Measurements from ENCODE around the gene ATP4B.

Gene ATP4B

DNA sequence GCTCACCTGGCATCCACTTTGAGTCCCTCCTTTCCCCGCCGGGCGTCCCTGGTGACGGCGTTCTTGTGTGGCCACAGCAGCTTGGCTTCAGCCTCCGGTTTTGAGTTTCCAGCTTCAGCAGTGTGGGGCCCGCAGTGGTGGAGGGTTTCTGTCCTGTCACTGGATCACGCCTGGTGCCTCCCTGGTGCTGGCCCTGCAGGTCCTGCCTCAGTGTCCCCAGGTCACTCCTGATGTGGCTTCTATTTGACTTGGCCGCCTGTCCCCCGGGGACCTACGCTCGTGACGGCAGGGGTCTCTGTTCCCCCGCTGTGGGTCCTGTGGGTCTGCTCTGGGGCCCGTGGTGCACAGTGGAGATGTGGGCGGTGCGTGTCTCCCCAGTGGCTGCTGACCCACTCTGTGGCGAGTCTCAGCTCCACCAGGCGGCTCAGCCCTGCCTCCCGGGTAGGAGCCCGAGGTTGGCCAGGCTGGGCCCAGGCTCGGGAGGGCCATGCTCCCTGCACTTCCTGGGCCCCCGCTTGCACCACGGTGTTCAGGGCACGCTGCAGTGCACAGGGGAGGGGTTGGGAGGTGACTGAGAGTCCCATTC is 1.9 kb downstream of the ATP4B start:
- DNase-seq, result no peak

DNA sequence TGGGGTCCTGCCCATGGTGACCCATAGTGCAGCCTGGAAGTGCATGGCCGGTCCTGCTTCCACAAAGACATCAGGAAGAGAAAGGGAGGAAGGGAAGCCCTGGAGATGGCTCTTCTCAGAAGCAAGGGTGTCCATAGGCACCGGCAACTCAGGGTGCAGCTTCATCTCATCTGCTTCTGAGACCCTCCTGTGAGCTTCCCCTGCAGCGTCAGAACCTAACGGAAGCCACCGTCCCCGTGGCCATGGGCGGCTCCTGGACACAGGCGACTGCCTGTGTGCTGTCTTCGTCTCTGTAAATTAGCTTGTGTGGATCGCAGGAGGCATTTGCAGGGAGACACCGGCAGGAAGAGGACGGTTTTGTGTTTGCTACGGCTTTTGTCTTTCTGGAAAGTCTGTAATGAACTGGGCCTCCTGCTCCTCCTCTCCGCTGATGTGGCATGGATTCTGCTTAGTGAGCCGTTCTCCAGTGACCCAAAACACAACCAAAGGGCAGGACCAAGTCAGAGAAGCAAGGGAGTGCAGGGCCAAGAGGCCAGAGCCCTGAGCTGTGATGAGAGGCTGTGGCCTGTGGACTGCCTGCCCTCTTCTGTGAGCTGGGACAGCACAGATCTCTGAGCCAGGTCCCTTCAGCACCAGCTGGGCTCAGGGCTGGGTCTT is 2.5 kb downstream of the ATP4B start:
- no peak for DNase-seq

DNA sequence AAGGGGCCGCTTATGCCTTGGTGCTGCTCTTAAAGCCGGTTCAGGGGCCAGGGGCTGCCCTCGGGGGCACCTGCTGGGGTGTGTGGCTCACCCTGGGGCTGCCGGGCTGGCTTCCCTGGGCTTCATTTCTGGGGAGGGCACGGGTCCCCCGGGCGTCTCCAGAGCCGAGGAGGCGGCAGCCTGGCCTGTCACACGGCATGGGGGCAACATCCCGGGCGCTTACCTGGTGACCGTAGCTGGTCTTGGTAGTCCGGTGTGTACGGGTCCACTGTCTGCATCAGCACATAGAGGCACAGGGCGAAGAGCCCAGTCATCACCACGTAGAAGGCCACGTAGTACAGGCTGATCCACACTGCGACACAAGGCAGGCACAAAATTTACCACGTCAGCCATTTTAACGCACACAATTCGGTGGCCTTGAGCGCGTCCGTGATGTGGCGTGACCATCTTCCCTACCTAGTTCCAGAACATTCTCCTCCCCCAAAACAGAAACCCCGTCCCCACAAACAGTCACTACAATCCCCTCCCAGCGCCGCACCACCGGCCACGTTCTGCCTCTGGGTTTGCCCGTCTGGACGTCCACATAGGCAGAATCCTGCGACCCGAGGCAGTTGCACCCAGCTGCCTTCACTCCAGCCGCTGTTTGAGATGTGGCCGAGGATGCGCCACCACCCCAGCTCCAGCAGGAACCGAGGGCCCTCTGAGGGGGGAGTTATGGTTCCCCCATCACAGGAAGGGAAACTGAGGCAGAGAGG is 3.2 kb downstream of the ATP4B start:
- DNase-seq, result no peak

DNA sequence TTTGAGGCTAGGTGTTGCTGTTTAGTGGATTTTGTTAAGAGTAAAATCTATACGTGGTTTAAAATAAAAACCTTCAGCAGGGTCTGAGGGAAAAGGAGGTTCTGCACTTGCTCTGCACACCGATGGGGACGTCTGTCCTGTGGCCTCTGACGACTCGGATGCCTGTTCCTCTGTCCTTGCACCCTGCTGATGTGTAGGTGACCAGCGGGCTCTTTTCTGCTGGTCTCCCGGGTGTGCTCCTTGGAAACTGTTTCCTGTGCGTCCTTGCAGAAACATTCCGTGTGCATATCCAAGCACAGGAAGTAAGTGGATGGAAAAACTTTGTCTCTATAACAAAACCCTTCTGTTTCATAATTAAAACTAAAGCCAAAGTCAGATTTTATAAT is 3.8 kb downstream of the ATP4B start:
- no peak for DNase-seq

DNA sequence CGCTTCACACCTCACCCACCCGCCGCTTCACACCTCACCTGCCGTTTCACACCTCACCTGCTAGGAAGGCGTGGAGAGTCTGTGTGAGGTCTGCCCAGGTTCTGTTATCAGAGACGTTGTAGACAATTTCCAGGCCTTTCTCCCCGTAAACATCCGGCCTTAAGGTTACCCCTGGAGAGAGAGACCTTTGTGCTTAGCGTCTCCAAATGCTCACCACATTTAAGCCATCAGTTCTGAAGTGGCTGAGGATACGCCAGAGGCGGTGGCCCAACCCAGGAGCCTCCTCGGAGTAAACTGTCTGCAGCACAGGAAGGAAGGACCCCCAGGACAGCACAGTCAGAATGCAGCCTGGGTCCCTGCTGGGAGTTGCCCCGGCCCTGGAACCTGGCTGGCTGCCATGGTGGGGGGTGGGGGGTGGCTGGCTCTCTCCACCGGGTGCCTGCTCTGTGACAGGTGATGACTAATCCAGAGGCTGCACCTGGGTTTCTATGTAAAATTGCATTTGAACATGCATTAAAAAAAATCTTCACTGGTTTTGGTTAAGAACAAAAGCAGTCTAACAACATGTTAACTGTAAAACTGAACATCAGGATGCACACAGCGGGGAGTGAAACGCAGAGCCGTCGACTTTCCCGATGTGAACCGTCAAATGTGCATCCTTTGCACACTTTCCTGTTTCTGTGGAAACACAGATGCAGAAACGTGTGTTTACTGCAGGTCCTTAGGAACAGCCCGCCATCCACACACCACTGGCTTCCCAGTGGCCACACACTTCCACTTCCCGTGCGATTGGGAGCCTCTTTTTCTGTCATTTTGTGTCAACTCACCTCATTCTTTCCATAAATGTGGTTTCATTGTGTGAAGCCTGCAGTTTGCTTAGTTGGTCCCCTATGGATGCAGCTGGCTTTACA is 4.5 kb downstream of the ATP4B start:
- DNase-seq, result no peak

DNA sequence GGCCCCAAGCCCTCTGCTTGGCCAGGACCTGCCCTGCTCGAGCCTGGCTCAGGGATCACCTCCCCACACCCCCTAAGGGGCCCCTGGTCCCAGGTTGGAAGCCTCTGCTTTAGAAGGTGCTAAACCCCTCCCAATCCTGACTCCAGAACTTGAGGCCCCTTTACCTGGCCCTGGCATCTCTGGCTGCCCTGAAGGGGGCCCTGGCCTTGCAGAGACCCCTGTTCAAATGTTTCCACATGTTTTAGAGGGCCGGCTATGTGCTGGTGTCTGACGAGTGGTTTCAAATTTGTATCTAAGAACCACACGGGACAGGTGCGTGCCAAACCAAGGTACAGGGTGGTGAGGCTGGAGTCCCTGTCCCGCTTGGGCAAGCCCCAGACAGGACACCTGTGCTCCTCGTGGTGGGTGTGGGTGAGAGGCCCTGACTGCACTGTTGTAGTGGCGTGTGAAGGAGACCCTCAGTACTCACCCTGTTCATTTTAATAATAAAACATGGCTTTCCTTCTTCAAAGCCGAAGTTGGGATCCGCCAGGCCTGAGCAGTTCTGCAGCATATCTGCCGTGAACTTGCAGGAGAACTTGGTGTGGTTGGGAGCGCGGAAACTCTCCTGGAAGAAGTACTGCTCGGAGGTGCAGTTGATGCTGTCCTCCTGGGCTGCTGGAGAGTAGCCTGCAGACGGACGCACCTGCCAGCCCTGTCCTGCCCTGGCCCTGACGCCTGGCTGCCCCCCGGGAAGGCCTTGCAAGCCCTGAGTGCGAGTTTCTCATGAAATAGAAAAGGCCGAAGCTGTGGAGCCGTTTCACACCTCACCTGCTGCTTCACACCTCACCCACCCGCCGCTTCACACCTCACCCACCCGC is 5.4 kb downstream of the ATP4B start:
- no peak for DNase-seq

DNA sequence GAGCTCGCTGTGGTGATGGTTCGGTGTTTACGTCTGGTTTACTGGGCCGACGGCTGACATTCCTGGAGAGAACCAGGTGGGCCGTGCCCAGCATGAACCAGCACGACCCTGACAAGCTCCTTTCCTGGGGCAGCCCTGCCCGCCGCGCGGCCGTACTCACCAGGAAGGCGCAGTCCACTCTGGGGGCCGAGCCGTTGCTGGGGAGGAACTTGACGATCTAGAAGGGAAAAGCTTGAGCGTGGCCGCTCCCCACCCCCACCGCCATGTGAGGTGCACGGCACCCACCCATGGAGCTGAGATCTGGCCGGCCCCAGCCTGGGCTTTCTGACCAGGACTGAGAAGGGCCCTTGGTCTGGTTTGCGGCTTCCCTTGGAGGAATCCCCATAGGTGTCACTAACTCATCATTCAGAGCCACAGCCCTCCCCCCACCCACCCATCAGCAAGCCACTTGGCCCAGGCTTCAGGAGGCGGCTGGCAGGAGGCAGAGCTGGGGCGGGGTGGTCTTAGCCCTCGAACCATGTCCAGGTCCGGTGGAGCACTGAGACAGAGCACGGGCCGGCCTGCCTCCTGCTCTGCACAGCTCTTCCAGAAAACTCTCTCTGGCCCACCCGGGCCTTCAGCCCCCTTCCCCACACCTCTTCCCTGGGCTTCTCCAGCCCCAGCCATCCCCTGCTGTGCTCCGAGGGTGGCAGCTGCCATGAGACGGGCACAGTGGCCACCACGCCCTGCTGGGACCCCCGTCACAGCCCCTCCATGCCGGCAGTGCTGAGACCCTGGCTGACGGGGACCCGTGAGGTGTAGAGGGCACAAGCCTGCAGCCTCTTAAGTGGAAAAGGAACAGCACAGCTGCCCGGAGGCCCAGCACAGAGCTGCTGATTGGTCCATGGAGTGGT is 6.2 kb downstream of the ATP4B start:
- DNase-seq, result no peak

DNA sequence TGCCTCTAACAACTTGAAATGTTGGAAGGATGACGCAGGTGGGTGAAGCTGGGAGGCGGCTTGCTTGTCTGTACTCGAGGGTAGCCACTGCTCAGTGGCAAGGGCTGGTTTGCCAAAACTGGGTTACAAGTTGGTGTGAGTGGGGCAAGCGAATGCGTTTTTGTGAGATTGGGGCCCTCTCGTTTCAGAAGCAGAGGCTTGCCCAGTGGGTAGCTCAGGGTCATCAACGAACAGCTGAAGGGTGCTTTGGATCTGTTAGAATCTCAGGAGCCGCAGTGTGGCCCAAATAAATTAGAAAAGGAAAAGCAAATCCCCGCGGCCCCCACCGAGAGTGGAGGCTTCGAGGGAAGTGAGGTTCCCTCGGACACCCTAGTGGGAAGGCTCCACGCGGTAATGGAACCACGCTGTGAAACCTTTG is 7.3 kb downstream of the ATP4B start:
- no peak for DNase-seq

DNA sequence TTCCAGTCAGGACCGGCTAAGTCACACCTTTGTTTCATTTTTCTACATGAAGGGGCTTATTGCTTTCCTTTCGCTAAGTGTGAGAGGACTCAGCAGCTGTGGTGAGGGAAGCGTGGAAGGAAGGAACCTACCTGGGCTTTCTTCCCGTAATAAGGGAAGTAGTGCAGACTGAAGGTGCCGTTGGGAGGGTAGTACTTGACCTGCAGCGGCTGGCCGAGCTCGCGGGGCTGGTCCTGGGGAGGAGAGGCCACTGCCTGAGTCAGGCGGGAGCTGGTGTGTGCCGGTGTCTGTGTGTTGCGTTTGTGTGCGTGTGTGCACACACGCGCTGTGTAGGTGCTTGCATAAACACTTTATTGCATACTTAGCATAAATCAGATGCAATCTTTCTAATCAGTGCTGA is 7.7 kb downstream of the ATP4B start:
- no peak for DNase-seq

DNA sequence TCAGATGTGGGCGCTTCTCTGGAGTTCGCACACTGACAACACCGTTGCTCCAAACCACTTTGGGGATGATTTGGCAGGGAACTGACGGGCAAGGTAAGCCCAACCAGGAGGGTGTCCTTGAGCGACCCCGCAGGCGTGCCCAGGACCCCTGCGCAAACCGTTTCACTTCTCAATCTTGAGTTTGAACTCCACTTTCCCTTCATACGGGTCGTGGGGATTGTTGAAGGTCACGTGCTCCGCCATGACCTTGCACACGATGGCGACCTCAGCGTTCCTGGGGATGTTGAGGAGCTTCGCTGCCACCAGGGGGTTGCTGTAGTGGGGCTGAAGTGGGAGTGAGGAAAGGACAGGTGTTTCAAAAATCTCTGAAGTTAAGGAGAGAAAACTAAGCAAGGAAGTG is 8.8 kb downstream of the ATP4B start:
- no peak for DNase-seq

DNA sequence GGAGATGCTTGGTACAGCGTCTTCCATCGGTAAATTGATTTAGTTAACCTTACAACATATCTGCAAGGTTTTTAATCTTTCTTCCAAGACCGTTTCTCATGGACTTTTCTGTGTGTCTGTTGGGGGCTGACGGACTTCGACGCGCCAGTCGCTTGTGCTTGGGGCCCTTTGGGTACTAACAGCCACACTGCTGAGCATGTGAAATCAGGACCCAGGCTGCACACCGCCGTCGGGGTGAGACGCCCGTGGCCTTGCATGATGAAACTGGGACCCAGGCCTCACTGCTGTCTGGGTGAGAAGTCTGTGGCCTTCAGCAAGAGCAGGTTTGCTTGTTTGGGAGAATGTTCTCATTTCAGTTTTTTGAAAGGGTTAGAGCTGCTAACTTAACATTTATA is 9.8 kb downstream of the ATP4B start:
- no peak for DNase-seq

DNA sequence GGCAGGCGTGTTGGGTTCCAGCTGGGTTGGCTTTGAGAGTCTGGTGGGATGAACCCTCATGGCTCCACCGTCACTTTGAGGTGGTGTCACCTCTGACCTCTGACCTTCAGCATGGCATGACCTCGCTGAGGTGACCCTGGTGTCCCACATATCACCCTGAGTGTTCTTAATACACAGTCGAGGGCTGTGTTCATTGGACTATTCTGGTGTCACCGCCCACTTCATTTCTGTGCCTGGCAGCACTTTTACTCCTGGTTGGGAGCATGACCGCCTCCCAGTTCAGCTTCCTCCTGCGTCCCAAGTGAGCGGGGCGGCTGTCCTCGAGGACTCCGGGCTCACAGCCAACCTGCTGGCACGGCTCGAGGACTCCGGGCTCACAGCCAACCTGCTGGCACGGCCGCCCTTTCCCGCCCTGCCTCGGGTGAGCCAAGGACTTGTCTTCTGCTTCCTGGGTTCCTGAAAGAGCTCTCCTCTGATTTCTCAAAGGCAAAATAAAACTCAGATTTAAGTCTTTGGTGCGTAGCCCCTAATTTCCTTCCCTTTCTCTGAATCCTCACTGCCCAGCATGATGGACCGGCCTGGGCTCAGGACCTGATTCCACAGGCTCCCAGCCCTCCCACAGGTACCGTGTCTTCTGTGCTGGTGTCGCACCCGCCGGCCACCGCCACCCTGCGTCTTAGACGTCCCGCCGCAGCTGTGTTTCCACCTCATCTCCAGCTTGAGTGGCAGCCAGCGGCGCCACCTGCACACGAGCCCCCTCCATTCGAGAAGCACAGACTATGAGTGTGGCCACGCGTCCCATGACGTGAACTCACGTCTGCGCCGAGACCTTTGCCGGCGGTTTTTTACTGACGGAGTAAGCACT is 10.4 kb downstream of the ATP4B start:
- no peak for DNase-seq

DNA sequence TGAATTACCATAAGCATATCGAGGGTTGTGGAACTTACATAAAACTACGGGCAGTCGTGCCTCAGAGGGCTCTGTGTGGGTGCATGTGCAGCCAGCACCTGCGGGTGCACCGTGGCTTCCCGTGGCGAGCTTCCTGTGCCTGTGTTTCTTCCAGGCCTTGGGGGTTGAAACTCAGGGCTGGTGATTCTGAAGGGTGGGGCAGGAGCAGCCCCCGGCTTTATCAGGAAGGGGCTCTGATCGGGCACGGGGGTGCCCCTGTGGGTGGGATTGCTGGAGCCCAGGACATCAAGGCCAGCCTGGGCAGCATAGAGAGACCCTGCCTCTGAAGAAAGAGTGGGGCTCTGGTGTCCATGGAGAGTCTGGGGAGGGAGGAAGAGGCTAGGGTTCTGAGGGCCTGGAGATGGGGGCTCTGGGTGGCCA is 11.1 kb downstream of the ATP4B start:
- no peak for DNase-seq

DNA sequence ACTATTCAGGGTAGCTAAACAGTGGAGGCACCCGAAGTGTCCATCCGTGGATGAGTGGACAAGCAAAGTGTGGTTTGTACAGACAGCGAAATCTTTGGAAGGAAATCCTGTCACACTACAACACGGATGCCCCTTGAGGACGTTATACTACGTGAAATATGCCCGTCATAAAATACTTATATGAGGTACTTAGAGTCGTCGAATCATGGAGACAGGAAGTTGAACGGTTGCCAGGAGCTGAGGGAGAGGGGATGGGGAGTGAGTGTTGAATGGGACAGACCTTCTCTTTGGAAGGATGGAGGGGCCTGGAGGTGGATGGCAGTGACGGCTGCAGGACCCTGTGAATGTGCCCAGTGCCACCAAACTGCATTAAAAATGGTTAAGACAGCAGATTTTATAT is 11.6 kb downstream of the ATP4B start:
- DNase-seq, result no peak

DNA sequence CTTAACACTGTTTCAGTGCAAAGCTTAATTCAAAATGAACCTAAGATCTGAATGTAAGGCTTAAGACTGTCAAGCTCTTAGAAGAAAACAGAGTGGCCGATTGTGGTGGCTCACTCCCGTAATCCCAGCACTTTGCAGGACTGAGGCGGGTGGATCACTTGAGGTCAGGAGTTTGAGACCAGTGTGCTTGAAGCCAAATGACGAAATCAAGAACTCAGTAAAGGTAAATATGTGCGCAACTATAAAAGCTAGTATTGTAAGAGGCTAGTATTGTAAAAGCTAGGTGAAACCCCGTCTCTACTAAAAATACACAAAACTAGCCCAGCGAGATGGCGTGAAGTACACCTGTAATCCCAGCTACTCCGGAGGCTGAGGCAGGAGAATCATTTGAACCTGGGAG is 12.7 kb downstream of the ATP4B start:
- no peak for DNase-seq

DNA sequence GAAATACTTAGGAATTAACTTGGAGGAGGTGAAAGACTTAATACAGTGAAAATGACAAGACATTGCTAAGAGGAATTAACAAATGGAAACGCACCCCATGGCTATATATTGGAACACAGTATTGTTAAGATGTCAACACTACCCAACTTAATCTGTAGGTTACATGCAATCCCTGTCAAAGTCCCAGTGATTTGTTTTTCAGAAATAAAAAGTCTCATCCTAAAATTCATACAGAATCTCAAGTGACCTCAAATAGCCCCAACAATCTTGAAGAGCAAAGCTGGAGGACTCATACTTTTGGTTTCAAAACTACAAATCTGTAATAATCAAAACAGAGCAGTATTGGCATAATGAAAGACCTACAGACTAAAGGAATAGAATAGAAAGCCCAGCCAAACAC is 13.2 kb downstream of the ATP4B start:
- DNase-seq, result no peak

DNA sequence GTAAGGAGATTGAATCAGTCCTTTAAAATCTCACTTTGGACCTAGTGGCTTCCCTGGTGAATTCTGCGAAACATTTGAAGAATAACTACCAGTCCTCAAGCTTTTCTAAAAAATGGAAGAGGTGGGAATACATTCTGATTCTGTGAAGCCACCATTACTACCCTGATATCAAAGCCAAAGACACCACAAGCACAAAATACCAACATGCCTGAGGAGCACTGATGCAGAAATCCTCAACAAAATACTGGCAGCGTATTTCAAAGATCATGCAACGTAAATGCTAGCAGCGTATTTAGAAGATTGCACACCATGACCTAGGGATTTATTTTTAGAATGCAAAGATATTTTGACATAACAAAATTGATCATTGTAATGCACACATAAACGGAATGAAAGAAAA is 14.4 kb downstream of the ATP4B start:
- no peak for DNase-seq

DNA sequence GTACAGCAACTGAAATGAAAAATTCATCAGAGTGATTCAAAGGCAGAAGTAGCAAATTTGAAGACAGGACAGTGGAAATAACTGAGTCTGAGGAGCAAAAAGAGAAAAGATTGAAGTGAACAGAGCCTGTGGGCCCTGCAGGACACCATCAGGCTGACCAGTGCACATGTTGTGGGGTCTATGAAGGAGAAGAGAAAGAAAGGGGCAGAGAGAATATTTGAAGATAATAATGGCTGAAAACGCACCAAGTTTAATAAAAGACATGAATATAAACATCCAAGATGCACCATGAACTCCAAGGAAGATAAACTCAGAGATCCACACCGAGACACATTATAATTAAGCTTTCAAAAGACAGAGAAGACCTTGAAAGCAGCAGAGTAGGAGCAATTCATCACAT is 15.4 kb downstream of the ATP4B start:
- no peak for DNase-seq

DNA sequence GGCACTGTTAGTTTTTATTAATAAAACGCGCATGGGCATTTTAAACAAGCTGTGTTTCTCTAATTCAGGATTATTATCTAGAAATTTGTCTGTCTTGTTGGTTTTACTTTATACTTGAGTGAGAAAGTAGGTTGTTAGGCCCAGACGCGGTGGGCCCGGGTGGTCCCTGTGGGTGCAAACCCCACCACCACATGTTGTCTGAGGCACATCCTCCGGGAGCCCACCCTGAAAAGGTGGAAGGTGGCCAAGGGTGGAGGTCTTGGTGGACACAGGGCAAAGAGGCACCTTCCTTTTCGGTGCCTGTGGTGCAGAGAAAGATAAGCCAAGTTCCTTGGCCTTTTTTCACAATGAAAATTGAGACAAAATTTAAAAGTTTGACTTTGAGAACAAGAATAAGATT is 16.6 kb downstream of the ATP4B start:
- no peak for DNase-seq

DNA sequence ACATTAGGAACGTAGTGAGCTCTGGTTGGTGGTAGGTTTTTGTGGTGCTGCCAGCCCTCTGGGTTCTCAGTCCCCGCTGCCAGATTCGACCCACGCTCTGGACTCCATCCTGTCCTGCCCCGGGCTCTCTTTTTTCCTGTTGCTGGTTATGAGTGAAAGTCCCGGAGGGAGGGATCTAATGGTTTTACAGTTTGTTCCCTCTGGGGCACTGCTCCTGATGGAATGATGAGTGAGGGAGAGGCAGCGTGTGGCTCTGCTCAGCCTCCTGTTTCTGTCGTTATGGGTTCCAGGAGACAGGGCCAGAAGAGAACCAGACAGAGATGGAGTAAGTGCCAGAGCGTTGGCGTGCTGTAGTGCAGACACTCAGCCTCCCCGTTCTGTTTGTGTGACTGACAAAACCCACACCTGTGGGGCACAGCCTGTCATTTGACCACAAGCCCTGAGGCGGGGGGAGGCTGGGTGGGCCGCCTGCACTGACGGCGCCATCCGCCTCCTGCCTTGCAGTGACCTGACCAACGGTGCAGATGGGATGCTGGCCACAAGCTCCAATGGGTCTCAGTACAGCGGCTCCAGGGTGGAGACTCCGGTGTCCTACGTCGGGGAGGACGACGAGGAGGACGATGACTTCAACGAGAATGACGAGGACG is 18.3 kb downstream of the ATP4B start:
- DNase-seq, result no peak
